ENCODE data around the gene PKDREJ. TPM values are rescaled to one million over a fixed set of nuclear protein-coding genes. Genes with fewer than 3 reads are reported as not detected.
A peak's percentile ranks its signal among the peaks of the same experiment; 100 is the strongest.

PKDREJ gene
- total RNA-seq, 4 donors from 2014 or later, result 0.13 to 1.3 (median 0.35) TPM; not detected in 1

GRCh38 chr22:46274381-46274780 is 11.2 kb upstream of the PKDREJ start:
- Histone ChIP-seq H3K27ac (no peak overlapping the region), H3K4me3 (no peak overlapping the region), H3K27me3 (no peaks in the 10 kb centered on the region), H3K4me1 (peaks cover 0 to 1% (median 0%) of the 10 kb centered on the region in 4 donors), H3K36me3 (peaks cover 0 to 86% (median 0%) of the 10 kb centered on the region in 3 donors), H3K9me3 (no peaks in the 10 kb centered on the region)
- DNase-seq, result peak in 2 of 3 donors; percentile 15 to 38
- no peak for TF ChIP-seq POLR2A (IDR thresholded peaks at IDR 0.05)
- no peak for TF ChIP-seq CTCF (IDR thresholded peaks at IDR 0.05)

GRCh38 chr22:46273432-46274148 is 10.4 kb upstream of the PKDREJ start:
- peak in 2 of 3 donors; percentile 32 to 43 for DNase-seq
- TF ChIP-seq CTCF (IDR thresholded peaks at IDR 0.05) (no peak), POLR2A (IDR thresholded peaks at IDR 0.05) (no peak)
- H3K9me3 ChIP-seq, result no peaks in the 10 kb centered on the region
- H3K4me3 ChIP-seq, result no peak overlapping the region
- H3K27me3 ChIP-seq, result no peaks in the 10 kb centered on the region
- peaks cover 0 to 80% (median 0%) of the 10 kb centered on the region in 3 donors for H3K36me3 ChIP-seq
- H3K27ac ChIP-seq, result no peak overlapping the region
- peaks cover 0 to 9% (median 0%) of the 10 kb centered on the region in 4 donors for H3K4me1 ChIP-seq

GRCh38 chr22:46272762-46273431 is 9.8 kb upstream of the PKDREJ start:
- peaks cover 0 to 14% (median 0%) of the 10 kb centered on the region in 4 donors for H3K4me1 ChIP-seq
- H3K9me3 ChIP-seq, result no peaks in the 10 kb centered on the region
- no peak overlapping the region for H3K27ac ChIP-seq
- TF ChIP-seq POLR2A (IDR thresholded peaks at IDR 0.05) (no peak), CTCF (IDR thresholded peaks at IDR 0.05) (no peak)
- no peak overlapping the region for H3K4me3 ChIP-seq
- DNase-seq, result peak in 2 of 3 donors; percentile 34 to 42
- H3K36me3 ChIP-seq, result peaks cover 0 to 73% (median 0%) of the 10 kb centered on the region in 3 donors
- no peaks in the 10 kb centered on the region for H3K27me3 ChIP-seq

GRCh38 chr22:46272196-46272595 is 9.1 kb upstream of the PKDREJ start:
- H3K9me3 ChIP-seq, result no peaks in the 10 kb centered on the region
- no peak for TF ChIP-seq CTCF (IDR thresholded peaks at IDR 0.05)
- TF ChIP-seq POLR2A (IDR thresholded peaks at IDR 0.05), result no peak
- H3K4me1 ChIP-seq, result peaks cover 0 to 16% (median 2%) of the 10 kb centered on the region in 4 donors
- no peak overlapping the region for H3K4me3 ChIP-seq
- peak in 2 of 3 donors; percentile 31 for DNase-seq
- H3K27ac ChIP-seq, result no peak overlapping the region
- H3K27me3 ChIP-seq, result no peaks in the 10 kb centered on the region
- peaks cover 0 to 66% (median 0%) of the 10 kb centered on the region in 3 donors for H3K36me3 ChIP-seq

- peaks cover 0 to 20% (median 2%) of the 10 kb centered on the region in 4 donors for H3K4me1 ChIP-seq
- peak in 2 of 3 donors; percentile 40 to 49 for DNase-seq
- peaks cover 0 to 42% (median 0%) of the 10 kb centered on the region in 3 donors for H3K36me3 ChIP-seq
- H3K9me3 ChIP-seq, result no peaks in the 10 kb centered on the region
- H3K27me3 ChIP-seq, result no peaks in the 10 kb centered on the region
- peak overlapping the region in 3 of 4 donors; percentile 8 to 89 (median 87) for H3K27ac ChIP-seq
- H3K4me3 ChIP-seq, result peak overlapping the region in 2 of 4 donors; percentile 62 to 72
- TF ChIP-seq POLR2A (IDR thresholded peaks at IDR 0.05), result no peak
- no peak for TF ChIP-seq CTCF (IDR thresholded peaks at IDR 0.05)
These were observed 6.4 kb upstream of the PKDREJ start for GRCh38 chr22:46269564-46269963.
